ENCODE measurements around the gene GADD45A.

GRCh38 chr1:67736750-67737149 is 51.7 kb downstream of the GADD45A start:
- TF ChIP-seq CTCF (conservative IDR thresholded peaks at IDR 0.05 in 1 of 2, IDR thresholded peaks at IDR 0.05 in 1 of 2; ENCODE audit: low read depth in 1 of 2, low read length in 2 of 2) (no peak), EZH2 (IDR thresholded peaks at IDR 0.05; ENCODE audit: low read length, missing control alignments) (no peak)

All from fibroblast of lung (primary cell).